HEK293 (cell line): ENCODE results near the gene C3orf62.

Experiments used
- CTCF ChIA-PET: fragments of 350-600 bp; formaldehyde crosslinking; extraction: SDS; loops from one replicate; lab custom pipeline; 2021; ENCODE audit warnings: antibody characterized with exemption; lab: Yijun Ruan, JAX
- POLR2A ChIA-PET: fragments of 300-600 bp; formaldehyde crosslinking; extraction: SDS; loops from one replicate; lab custom pipeline; 2020; ENCODE audit warnings: antibody characterized with exemption, inconsistent platforms; lab: Yijun Ruan, JAX
- H3K27ac ChIP-seq: fragments of 200-500 bp; sonication (Bioruptor generic); 2 replicates; pipeline ENCODE4 v1.5.1; 2014; ENCODE audit warnings: low read depth, low read length, control low read depth, inconsistent platforms; ENCODE audit errors: extremely low read depth
- H3K36me3 ChIP-seq, 2 experiments: fragments of 200-500 bp in 1 of 2; sonication (Bioruptor generic) in 1 of 2; 1 replicate in 1 of 2; 2 replicates in 1 of 2; pipeline ENCODE4 v1.5.1; 2014 to 2017; ENCODE audit warnings: inconsistent platforms in 2 of 2, low read length in 2 of 2; ENCODE audit not compliant: control insufficient read depth in 2 of 2, insufficient read depth in 1 of 2
- H3K4me1 ChIP-seq: fragments of 200-500 bp; sonication (Bioruptor generic); 2 replicates; pipeline ENCODE4 v1.5.1; 2014; ENCODE audit warnings: mild to moderate bottlenecking, low read length, inconsistent platforms; ENCODE audit not compliant: control insufficient read depth, insufficient read depth
- H3K4me3 ChIP-seq: 2 replicates; pipeline ENCODE4 v1.5.1; 2011; ENCODE audit warnings: low read depth, mild to moderate bottlenecking, control low read depth, low read length, moderate library complexity
- H3K9me3 ChIP-seq: fragments of 200-500 bp; sonication (Bioruptor generic); 2 replicates; pipeline ENCODE4 v1.5.1; 2014; ENCODE audit warnings: low read depth, low read length, inconsistent platforms; ENCODE audit not compliant: control insufficient read depth, insufficient read depth
- BCL6B ChIP-seq: fragments of 450-650 bp; formaldehyde crosslinking; IDR thresholded peaks from 2 replicates; pipeline ENCODE4 v1.5.1; 2017; ENCODE audit warnings: missing biosample characterization, missing genetic modification characterization
- CTCF ChIP-seq: fragments of 450-650 bp; formaldehyde crosslinking; IDR thresholded peaks from 2 replicates; pipeline ENCODE4 v1.5.1; 2016; ENCODE audit warnings: missing biosample characterization, missing genetic modification characterization
- KLF17 ChIP-seq: fragments of 450-650 bp; formaldehyde crosslinking; IDR thresholded peaks from 2 replicates; pipeline ENCODE4 v1.5.1; 2016; ENCODE audit warnings: missing biosample characterization, missing genetic modification characterization
- MEIS1 ChIP-seq: sonication (generic); formaldehyde crosslinking; IDR thresholded peaks from 2 replicates; pipeline ENCODE4 v1.8.1; 2022; ENCODE audit warnings: missing genetic modification reagents, mild to moderate bottlenecking, borderline replicate concordance
- ZFP69B ChIP-seq: fragments of 450-650 bp; formaldehyde crosslinking; IDR thresholded peaks from 2 replicates; pipeline ENCODE4 v1.5.1; 2016; ENCODE audit warnings: missing biosample characterization, missing genetic modification characterization
- ZNF157 ChIP-seq: fragments of 450-650 bp; formaldehyde crosslinking; IDR thresholded peaks from 2 replicates; pipeline ENCODE4 v1.5.1; 2016; ENCODE audit warnings: missing biosample characterization, missing genetic modification characterization
- ZNF184 ChIP-seq: fragments of 450-650 bp; IDR thresholded peaks from 2 replicates; pipeline ENCODE4 v1.5.1; 2018; ENCODE audit warnings: missing biosample characterization, mild to moderate bottlenecking, missing genetic modification characterization
- ZNF19 ChIP-seq: fragments of 450-650 bp; formaldehyde crosslinking; IDR thresholded peaks from 2 replicates; pipeline ENCODE4; 2016; ENCODE audit warnings: missing biosample characterization, missing genetic modification characterization, low read depth
- ZNF2 ChIP-seq: fragments of 450-650 bp; formaldehyde crosslinking; IDR thresholded peaks from 2 replicates; pipeline ENCODE4 v1.5.1; 2016; ENCODE audit warnings: missing biosample characterization, missing genetic modification characterization
- ZNF23 ChIP-seq: fragments of 450-650 bp; formaldehyde crosslinking; IDR thresholded peaks from 2 replicates; pipeline ENCODE4 v1.5.1; 2016; ENCODE audit warnings: missing biosample characterization, missing genetic modification characterization, borderline replicate concordance
- ZNF362 ChIP-seq: fragments of 450-650 bp; formaldehyde crosslinking; IDR thresholded peaks from 2 replicates; pipeline ENCODE4 v1.5.1; 2016; ENCODE audit warnings: missing biosample characterization, missing genetic modification characterization
- ZNF416 ChIP-seq: fragments of 450-650 bp; formaldehyde crosslinking; IDR thresholded peaks from 2 replicates; pipeline ENCODE4 v1.5.1; 2016; ENCODE audit warnings: missing biosample characterization, missing genetic modification characterization
- ZNF423 ChIP-seq: fragments of 450-650 bp; formaldehyde crosslinking; IDR thresholded peaks from 2 replicates; pipeline ENCODE4 v1.5.1; 2016; ENCODE audit warnings: missing biosample characterization, missing genetic modification characterization
- ZNF426 ChIP-seq: fragments of 450-650 bp; formaldehyde crosslinking; IDR thresholded peaks from 2 replicates; pipeline ENCODE4 v1.5.1; 2017; ENCODE audit warnings: missing biosample characterization, missing genetic modification characterization, mild to moderate bottlenecking, inconsistent platforms, moderate library complexity
- ZNF433 ChIP-seq: fragments of 450-650 bp; formaldehyde crosslinking; IDR thresholded peaks from 2 replicates; pipeline ENCODE4 v1.5.1; 2016; ENCODE audit warnings: missing biosample characterization, missing genetic modification characterization, low read depth
- ZNF558 ChIP-seq: fragments of 450-650 bp; formaldehyde crosslinking; IDR thresholded peaks from 2 replicates; pipeline ENCODE4 v1.5.1; 2016; ENCODE audit warnings: missing biosample characterization, missing genetic modification characterization
- ZNF629 ChIP-seq: fragments of 450-650 bp; formaldehyde crosslinking; IDR thresholded peaks from 2 replicates; pipeline ENCODE4 v1.5.1; 2017; ENCODE audit warnings: missing biosample characterization, missing genetic modification characterization
- ZNF658 ChIP-seq: fragments of 450-650 bp; formaldehyde crosslinking; IDR thresholded peaks from 2 replicates; pipeline ENCODE4; 2016; ENCODE audit warnings: missing biosample characterization, missing genetic modification characterization
- ZNF777 ChIP-seq: fragments of 450-650 bp; formaldehyde crosslinking; IDR thresholded peaks from 2 replicates; pipeline ENCODE4 v1.5.1; 2017; ENCODE audit warnings: missing biosample characterization, missing genetic modification characterization, borderline replicate concordance
- ZSCAN18 ChIP-seq: fragments of 450-650 bp; formaldehyde crosslinking; IDR thresholded peaks from 2 replicates; pipeline ENCODE4 v1.5.1; 2016; ENCODE audit warnings: missing biosample characterization, missing genetic modification characterization
- ZSCAN30 ChIP-seq: fragments of 450-650 bp; IDR thresholded peaks from 2 replicates; pipeline ENCODE4 v1.5.1; 2018; ENCODE audit warnings: missing biosample characterization, mild to moderate bottlenecking, missing genetic modification characterization, moderate library complexity
- TF ChIP-seq, protein P1 (sequence below): fragments of 450-650 bp; formaldehyde crosslinking; IDR thresholded peaks from 2 replicates; pipeline ENCODE4 v1.5.1; 2016; ENCODE audit warnings: missing biosample characterization, missing genetic modification characterization

The C3orf62 gene

GRCh38 chr3:49263159-49263889, 13.7 kb downstream of the C3orf62 start:
- Histone ChIP-seq H3K9me3 (no peaks in the 10 kb centered on the region), H3K4me3 (no peak overlapping the region), H3K4me1 (no peaks in the 10 kb centered on the region), H3K36me3 (no peaks in the 10 kb centered on the region), H3K27ac (no peak overlapping the region)
- ChIA-PET POLR2A (no interaction called here), CTCF (no interaction called here)
- TF ChIP-seq ZNF423 = no peak
- TF ChIP-seq ZNF558 (tag by site-specific recombination) = no peak
- no peak for TF ChIP-seq ZFP69B (tag by site-specific recombination)
- TF ChIP-seq ZSCAN18 (tag by site-specific recombination) = no peak
- no peak for TF ChIP-seq ZSCAN30

- no peaks in the 10 kb centered on the region for H3K9me3 ChIP-seq
- no peaks in the 10 kb centered on the region for H3K4me1 ChIP-seq
- H3K27ac ChIP-seq = no peak overlapping the region
- ChIA-PET POLR2A (no interaction called here), CTCF (no interaction called here)
- TF ChIP-seq ZNF184 (no peak), CTCF (no peak), ZNF19 (tag by site-specific recombination) (no peak), ZNF433 (tag by site-specific recombination) (no peak), KLF17 (no peak), ZNF777 (no peak), ZNF629 (no peak), ZNF362 (tag by site-specific recombination) (no peak), ZNF426 (tag by site-specific recombination) (no peak), MEIS1 (CRISPR knock-in tag) (no peak), ZNF23 (tag by site-specific recombination) (no peak), ZSCAN18 (tag by site-specific recombination) (no peak), ZNF658 (tag by site-specific recombination) (no peak), ZNF157 (no peak), ZNF2 (tag by site-specific recombination) (no peak), BCL6B (tag by site-specific recombination) (no peak), ZNF416 (tag by site-specific recombination) (no peak)
- TF ChIP-seq, protein P1, sequence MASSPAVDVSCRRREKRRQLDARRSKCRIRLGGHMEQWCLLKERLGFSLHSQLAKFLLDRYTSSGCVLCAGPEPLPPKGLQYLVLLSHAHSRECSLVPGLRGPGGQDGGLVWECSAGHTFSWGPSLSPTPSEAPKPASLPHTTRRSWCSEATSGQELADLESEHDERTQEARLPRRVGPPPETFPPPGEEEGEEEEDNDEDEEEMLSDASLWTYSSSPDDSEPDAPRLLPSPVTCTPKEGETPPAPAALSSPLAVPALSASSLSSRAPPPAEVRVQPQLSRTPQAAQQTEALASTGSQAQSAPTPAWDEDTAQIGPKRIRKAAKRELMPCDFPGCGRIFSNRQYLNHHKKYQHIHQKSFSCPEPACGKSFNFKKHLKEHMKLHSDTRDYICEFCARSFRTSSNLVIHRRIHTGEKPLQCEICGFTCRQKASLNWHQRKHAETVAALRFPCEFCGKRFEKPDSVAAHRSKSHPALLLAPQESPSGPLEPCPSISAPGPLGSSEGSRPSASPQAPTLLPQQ (tag by site-specific recombination) = no peak
- no peaks in the 10 kb centered on the region for H3K36me3 ChIP-seq
- no peak overlapping the region for H3K4me3 ChIP-seq
These were observed 16.2 kb downstream of the C3orf62 start for GRCh38 chr3:49260806-49261324.
